PC-9 (cell line): ENCODE results near the gene CD2BP2. TPM values are rescaled to one million over a fixed set of nuclear protein-coding genes. Genes with fewer than 3 reads are reported as not detected.

ENCODE experiments used
- Bru-seq: library from RNA; stranded (reverse); fragments of 400-500 nt; gene quantifications from one replicate; lab custom pipeline; 2021; lab: Mats Ljungman, UMichigan
- BruChase-seq, 2 experiments: library from RNA; stranded (reverse); fragments of 400-500 nt; gene quantifications; one replicate each; lab custom pipeline; 2021; lab: Mats Ljungman, UMichigan
- BruUV-seq: library from RNA; stranded (reverse); fragments of 400-500 nt; replicated peaks from 2 replicates; lab custom pipeline; 2021; lab: Mats Ljungman, UMichigan
- CTCF ChIA-PET: fragments of 300-600 bp; sonication (Branson Sonifier 250); formaldehyde crosslinking; loops from one replicate; lab custom pipeline; 2022; ENCODE audit warnings: antibody characterized with exemption; lab: Charles Lee
- POLR2A ChIA-PET: fragments of 300-600 bp; sonication (Branson Sonifier 250); formaldehyde crosslinking; loops from one replicate; lab custom pipeline; 2022; ENCODE audit warnings: antibody characterized with exemption; ENCODE audit not compliant: unreplicated experiment; lab: Charles Lee
- DNase-seq, 2 experiments: peaks; one replicate each; pipeline versions ENCODE4 v3.0.0 to v3.0.0-alpha.2; 2015 to 2022; ENCODE audit warnings: mixed read lengths in 1 of 2
- H2AFZ ChIP-seq: fragments of 200-600 bp; sonication (generic); 2 replicates; pipeline ENCODE4 v1.8.1; 2017; ENCODE audit warnings: antibody characterized with exemption
- H3F3A ChIP-seq: fragments of 200-600 bp; sonication (generic); 2 replicates; pipeline ENCODE4 v1.8.1; 2017; ENCODE audit warnings: antibody characterized with exemption, mild to moderate bottlenecking, low read depth; ENCODE audit not compliant: insufficient read depth
- H3K27ac ChIP-seq: fragments of 200-600 bp; sonication (generic); 2 replicates; pipeline ENCODE4 v1.6.1; 2016; ENCODE audit warnings: mixed run types
- H3K27me3 ChIP-seq: fragments of 200-600 bp; sonication (generic); 2 replicates; pipeline ENCODE4 v1.6.1; 2016; ENCODE audit warnings: low read depth, mixed run types; ENCODE audit not compliant: insufficient read depth
- H3K36me3 ChIP-seq: fragments of 200-600 bp; sonication (generic); 2 replicates; pipeline ENCODE4 v1.6.1; 2016; ENCODE audit warnings: low read depth, mixed run types
- H3K4me1 ChIP-seq: fragments of 200-600 bp; sonication (generic); replicated peaks from 2 replicates; pipeline ENCODE4 v1.6.1; 2016; ENCODE audit warnings: mixed run types; ENCODE audit not compliant: insufficient read depth
- H3K4me2 ChIP-seq: fragments of 200-600 bp; sonication (generic); 2 replicates; pipeline ENCODE4 v1.6.1; 2017; ENCODE audit warnings: mixed run types
- H3K4me3 ChIP-seq: fragments of 200-600 bp; sonication (generic); 2 replicates; pipeline ENCODE4 v1.6.1; 2016; ENCODE audit warnings: mixed run types
- H3K79me2 ChIP-seq: fragments of 200-600 bp; sonication (generic); 2 replicates; pipeline ENCODE4 v1.6.1; 2017; ENCODE audit warnings: low read depth, mixed run types
- H3K9me2 ChIP-seq: fragments of 200-600 bp; sonication (generic); 2 replicates; pipeline ENCODE4 v1.8.1; 2017; ENCODE audit warnings: mild to moderate bottlenecking; ENCODE audit not compliant: insufficient read depth
- H3K9me3 ChIP-seq: fragments of 200-600 bp; sonication (generic); 2 replicates; pipeline ENCODE4 v1.8.1; 2016; ENCODE audit warnings: low read depth; ENCODE audit not compliant: insufficient read depth
- H4K20me1 ChIP-seq: fragments of 200-600 bp; sonication (generic); 2 replicates; pipeline ENCODE4 v1.8.1; 2017; ENCODE audit not compliant: insufficient read depth
- EZH2 ChIP-seq: fragments of 200-600 bp; sonication (generic); IDR thresholded peaks from 2 replicates; pipeline ENCODE4 v1.8.0; 2017; ENCODE audit warnings: antibody characterized with exemption, low read depth
- intact Hi-C: fragments of 100-400 bp; cut with micrococcal nuclease; formaldehyde crosslinking; loops from one replicate; pipeline ENCODE4 v1.10.0; 2022; ENCODE audit not compliant: unreplicated experiment
- long read RNA-seq: library from polyadenylated mRNA; stranded (forward); transcript quantifications from one replicate; pipeline ENCODE4 v2.0.0, GENCODE V29; 2022
- total RNA-seq: library from RNA; stranded (reverse); gene quantifications from 2 replicates; pipeline ENCODE4 v1.2.3, GENCODE V29; 2021
- TF ChIP-seq, protein P1 (sequence below): fragments of 200-600 bp; sonication (generic); conservative IDR thresholded peaks from 2 replicates; pipeline ENCODE4 v1.6.1; 2017; ENCODE audit warnings: mixed run types, antibody characterized with exemption, mild to moderate bottlenecking, moderate library complexity

Gene CD2BP2
- total RNA-seq (84.6 TPM in 2 replicates), Bru-seq, nascent RNA (percentile 90 among the genes with signal in this experiment), BruChase-seq, experiment 1, labeled RNA remaining after a 2-hour chase (percentile 98 among the genes with signal in this experiment), BruChase-seq, experiment 2, labeled RNA remaining after a 6-hour chase (percentile 98 among the genes with signal in this experiment)
- long read RNA-seq, transcript CD2BP2-203 (6 exons, 1,417 nt), result minor isoform, 13 of 187 reads
- long read RNA-seq, transcript CD2BP2-201 (7 exons, 3,421 nt), result major isoform, 112 of 187 reads
- long read RNA-seq, partial matches to known transcripts, result 32 of 187 reads
- long read RNA-seq, other reads (novel, unspliced or antisense), result 30 of 187 reads

DNA sequence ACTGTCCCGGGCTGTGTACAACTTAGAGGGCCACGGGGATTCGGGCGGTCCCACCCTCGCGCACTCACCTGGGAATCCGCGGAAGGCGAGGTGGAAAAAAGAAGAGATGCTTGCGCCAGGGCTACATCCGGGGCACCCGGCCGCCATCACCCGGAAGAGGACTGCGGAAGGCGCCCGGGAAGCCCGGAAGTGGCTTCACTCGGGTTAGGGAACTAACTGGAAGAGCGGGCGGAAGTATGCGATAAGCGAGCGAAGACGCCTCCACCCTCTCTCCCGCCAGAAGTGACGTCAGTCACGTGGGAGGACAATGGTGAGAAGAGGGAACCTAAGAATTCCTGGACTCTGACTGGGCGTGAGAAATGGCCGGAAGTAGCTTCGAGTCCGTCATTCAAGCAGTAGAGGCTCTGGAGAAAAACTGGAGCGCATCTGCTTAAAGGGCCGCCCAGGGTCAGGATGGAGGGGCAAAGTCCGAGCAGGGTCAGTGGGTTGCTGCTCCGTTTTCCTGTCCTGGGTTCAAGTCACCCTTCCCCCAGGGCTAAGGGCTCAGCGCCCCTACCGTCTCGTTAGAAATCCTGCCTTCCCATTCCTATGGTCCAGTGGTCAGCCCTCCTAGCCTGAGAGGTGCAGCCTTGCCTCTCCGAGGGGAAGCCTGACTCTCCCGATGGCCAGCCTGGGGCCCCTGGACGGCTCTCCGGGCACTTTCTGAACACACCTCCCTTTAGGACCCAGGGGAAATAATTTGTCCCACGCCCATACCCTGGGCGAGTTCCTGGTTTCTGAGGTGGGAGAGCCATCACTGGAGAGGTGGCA, at the start of gene CD2BP2:
Gene CD2BP2 (minus strand): TSS at position 165 of the 810 bp plus-strand sequence. CDS start 627 bp downstream, outside the sequence.
- peaks cover 6% of the 10 kb centered on the region for H4K20me1 ChIP-seq
- H2AFZ ChIP-seq, result peak within 1 kb of the TSS; percentile 91
- H3K9me2 ChIP-seq, result no peaks in the 10 kb centered on the region
- peaks cover 22% of the 10 kb centered on the region for H3K79me2 ChIP-seq
- H3K4me1 ChIP-seq, result peaks cover 19% of the 10 kb centered on the region
- CTCF ChIA-PET, result interaction anchor here (1.2 kb wide), 1 partner anchor 16 kb away, joined by 4 read pairs; no protein-coding TSS in a partner anchor
- peak; percentile 97 to 99 for DNase-seq
- H3K4me2 ChIP-seq, result peak within 1 kb of the TSS; percentile 83
- peaks cover 37% of the 10 kb centered on the region for H3F3A ChIP-seq
- H3K27me3 ChIP-seq, result no peaks in the 10 kb centered on the region
- intact Hi-C loops, result loop anchor here (1.0 to 5.0 kb wide), 7 partner anchors 20 to 303 kb away; partner anchors contain the start of genes ALDOA, FBRS, TBX6 and ZNF48
- peak within 1 kb of the TSS; percentile 99 for H3K4me3 ChIP-seq
- no TSS peak for BruUV-seq
- H3K9me3 ChIP-seq, result no peaks in the 10 kb centered on the region
- peaks cover 14% of the 10 kb centered on the region; the same call in 1 of the 2 replicates for H3K36me3 ChIP-seq
- TF ChIP-seq EZH2, result no peak
- TF ChIP-seq, protein P1, sequence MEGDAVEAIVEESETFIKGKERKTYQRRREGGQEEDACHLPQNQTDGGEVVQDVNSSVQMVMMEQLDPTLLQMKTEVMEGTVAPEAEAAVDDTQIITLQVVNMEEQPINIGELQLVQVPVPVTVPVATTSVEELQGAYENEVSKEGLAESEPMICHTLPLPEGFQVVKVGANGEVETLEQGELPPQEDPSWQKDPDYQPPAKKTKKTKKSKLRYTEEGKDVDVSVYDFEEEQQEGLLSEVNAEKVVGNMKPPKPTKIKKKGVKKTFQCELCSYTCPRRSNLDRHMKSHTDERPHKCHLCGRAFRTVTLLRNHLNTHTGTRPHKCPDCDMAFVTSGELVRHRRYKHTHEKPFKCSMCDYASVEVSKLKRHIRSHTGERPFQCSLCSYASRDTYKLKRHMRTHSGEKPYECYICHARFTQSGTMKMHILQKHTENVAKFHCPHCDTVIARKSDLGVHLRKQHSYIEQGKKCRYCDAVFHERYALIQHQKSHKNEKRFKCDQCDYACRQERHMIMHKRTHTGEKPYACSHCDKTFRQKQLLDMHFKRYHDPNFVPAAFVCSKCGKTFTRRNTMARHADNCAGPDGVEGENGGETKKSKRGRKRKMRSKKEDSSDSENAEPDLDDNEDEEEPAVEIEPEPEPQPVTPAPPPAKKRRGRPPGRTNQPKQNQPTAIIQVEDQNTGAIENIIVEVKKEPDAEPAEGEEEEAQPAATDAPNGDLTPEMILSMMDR, result no peak
- H3K27ac ChIP-seq, result peak within 1 kb of the TSS; percentile 82
- POLR2A ChIA-PET, result interaction anchor here (1.0 kb wide), 1 partner anchor 16 kb away, joined by 7 read pairs; no protein-coding TSS in a partner anchor

DNA sequence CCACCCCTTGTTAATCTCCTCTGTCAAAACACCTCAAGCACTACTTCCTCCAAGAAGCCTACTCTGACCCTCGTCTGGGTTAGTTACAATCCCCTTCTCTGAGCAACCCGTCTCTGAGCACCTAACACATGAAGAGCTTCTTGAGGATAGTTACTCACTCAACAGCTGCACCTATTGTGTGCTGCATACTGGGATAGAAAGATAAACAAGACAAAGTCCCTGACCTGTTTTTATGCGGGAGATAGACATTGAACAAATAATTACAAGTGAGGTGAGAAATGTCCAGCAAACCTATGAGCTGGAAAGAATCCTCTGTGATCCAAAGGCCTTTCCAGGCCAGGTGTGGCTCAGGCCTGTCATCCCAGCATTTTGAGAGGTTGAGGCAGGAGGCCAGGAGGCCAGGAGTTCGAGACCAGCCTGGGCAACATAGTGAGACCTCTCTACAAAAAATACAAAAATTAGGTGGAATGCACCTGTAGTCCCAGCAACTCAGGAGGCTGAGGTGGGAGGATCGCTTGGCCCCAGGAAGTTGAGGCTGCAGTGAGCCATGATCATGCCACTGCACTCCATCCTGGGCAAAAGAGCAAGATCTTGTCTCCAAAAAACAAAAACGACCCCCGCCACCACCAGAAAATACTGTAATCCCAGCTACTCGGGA, 46.8 kb upstream of the CD2BP2 start:
- Histone ChIP-seq H3F3A (peaks cover 35% of the 10 kb centered on the region), H3K27ac (no peak overlapping the region), H3K4me1 (peaks cover 7% of the 10 kb centered on the region), H4K20me1 (no peaks in the 10 kb centered on the region), H3K9me2 (no peaks in the 10 kb centered on the region), H3K4me2 (no peak overlapping the region), H3K9me3 (no peaks in the 10 kb centered on the region), H2AFZ (no peak overlapping the region), H3K27me3 (no peaks in the 10 kb centered on the region), H3K4me3 (no peak overlapping the region), H3K36me3 (no peaks in the 10 kb centered on the region), H3K79me2 (peaks cover 13% of the 10 kb centered on the region)
- ChIA-PET CTCF (interaction anchor here (0.6 kb wide), 3 partner anchors 11 to 312 kb away, joined by 3 to 8 read pairs (median 5); no protein-coding TSS in a partner anchor), POLR2A (interaction anchor here (0.6 to 0.7 kb wide), 2 partner anchors 16 to 354 kb away, joined by 3 read pairs; no protein-coding TSS in a partner anchor)
- DNase-seq, result no peak
- TF ChIP-seq, protein P1, result no peak
- no peak for TF ChIP-seq EZH2
- BruUV-seq, result no TSS peak
- intact Hi-C loops, result no loop called here
